Small intestine (tissue), 7 donors: ENCODE data around the gene PUSL1. TPM values are rescaled to one million over a fixed set of nuclear protein-coding genes. Genes with fewer than 3 reads are reported as not detected.

Experiments used
- DNase-seq, 2 donors: peaks; one replicate each; pipeline versions ENCODE4 v3.0.0 to v3.0.0-alpha.2; 2013
- FAIRE-seq: peaks from 2 replicates; lab custom pipeline; 2012; peaks lifted over from hg19 to GRCh38; lab: Jason Lieb, UNC
- H3K27ac ChIP-seq, 3 donors: one replicate each; pipeline ENCODE4 v1.5.1; 2013; ENCODE audit warnings: low read length in 2 of 3, mild to moderate bottlenecking in 2 of 3, control low read depth in 1 of 3, inconsistent platforms in 1 of 3, low read depth in 1 of 3, moderate library complexity in 1 of 3
- H3K27me3 ChIP-seq, 3 donors: one replicate each; pipeline ENCODE4 v1.6.1; 2013; ENCODE audit warnings: low read length in 3 of 3, inconsistent platforms in 1 of 3; ENCODE audit not compliant: control insufficient read depth in 3 of 3, insufficient read depth in 3 of 3
- H3K36me3 ChIP-seq, 3 donors: one replicate each; pipeline ENCODE4 v1.6.1; 2013; ENCODE audit warnings: low read length in 3 of 3, inconsistent platforms in 1 of 3, low read depth in 1 of 3, mild to moderate bottlenecking in 1 of 3, moderate library complexity in 1 of 3; ENCODE audit not compliant: control insufficient read depth in 3 of 3, insufficient read depth in 2 of 3
- H3K4me1 ChIP-seq, 3 donors: one replicate each; pipeline ENCODE4 v1.6.1; 2013; ENCODE audit warnings: low read length in 2 of 3, inconsistent platforms in 1 of 3, low read depth in 1 of 3, mild to moderate bottlenecking in 1 of 3, moderate library complexity in 1 of 3; ENCODE audit not compliant: control insufficient read depth in 3 of 3, insufficient read depth in 2 of 3
- H3K4me3 ChIP-seq, 3 donors: one replicate each; pipeline ENCODE4 v1.5.1; 2013; ENCODE audit warnings: low read length in 3 of 3, control low read depth in 1 of 3, inconsistent platforms in 1 of 3, low read depth in 1 of 3, mild to moderate bottlenecking in 1 of 3, moderate library complexity in 1 of 3
- H3K9me3 ChIP-seq, 2 donors: one replicate each; pipeline ENCODE4 v1.6.1; 2013; ENCODE audit warnings: low read depth in 1 of 2, low read length in 1 of 2; ENCODE audit not compliant: control insufficient read depth in 2 of 2, insufficient read depth in 1 of 2
- WGBS, 3 donors: extraction: QIAGEN DNeasy Blood & Tissue Kit; methylation state at CpG; one replicate each; pipeline ENCODE4 v1.1.7; 2013; 5-methylcytosine and 5-hydroxymethylcytosine counted together
- polyA plus RNA-seq, 4 donors: library from polyadenylated mRNA; stranded (reverse) in 3 of 4; unstranded in 1 of 4; fragments of 200-250 nt in 3 of 4; fragments of 120-200 nt in 1 of 4; gene quantifications; one replicate each; pipeline versions ENCODE4 v1.2.1 to v1.2.3, GENCODE V29; 2013
- donor health status: healthy with polysubstance abuse.
- donor health status: control.
- donor health status: control.
- donor health status: Bipolar disorder and iron deficiency.
- donor health status: healthy.

The PUSL1 gene
- polyA plus RNA-seq, 4 donors, result 15.0 to 22.7 (median 18.4) TPM

DNA sequence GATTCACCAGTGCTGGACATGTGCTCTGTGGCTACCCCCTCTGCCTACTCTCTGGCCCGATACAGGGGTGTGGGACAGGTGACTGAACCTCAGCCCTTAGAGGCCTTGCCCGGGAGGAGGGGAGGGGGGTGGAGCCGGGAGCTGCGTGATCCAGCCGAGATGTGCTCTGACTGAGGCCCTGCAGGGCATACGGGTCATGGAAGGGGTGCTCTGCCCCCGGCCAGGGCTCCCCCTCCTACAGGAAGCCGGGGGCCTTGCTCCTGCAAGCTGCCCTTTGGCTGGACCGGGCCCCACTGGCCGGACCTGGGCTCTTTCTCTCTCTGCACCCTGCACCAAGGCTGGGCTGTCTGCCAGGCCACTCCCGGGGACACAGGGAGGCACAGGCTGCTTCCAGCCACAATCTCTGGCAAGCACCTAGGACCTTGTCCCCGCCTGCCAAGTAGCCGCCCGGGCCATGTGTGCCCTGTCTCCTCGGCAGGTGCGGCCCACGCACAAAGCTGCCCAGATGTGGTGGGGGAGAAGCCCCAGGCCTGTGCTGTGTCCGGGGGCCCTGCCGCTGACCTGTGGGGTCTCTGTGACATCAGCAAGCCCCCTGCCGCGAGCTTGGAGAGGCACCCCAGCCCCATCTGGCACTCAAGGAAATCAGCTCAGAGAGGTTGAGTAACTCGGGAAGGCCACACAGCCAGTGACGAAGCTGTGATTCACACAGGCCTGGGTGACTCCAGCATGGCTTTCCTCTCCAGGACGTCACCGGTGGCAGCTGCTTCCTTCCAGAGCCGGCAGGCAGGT lies 26.7 kb upstream of the PUSL1 start:
- Histone ChIP-seq H3K4me1 (peaks cover 2 to 25% (median 3%) of the 10 kb centered on the region in 3 donors), H3K27me3 (peaks cover 0 to 6% (median 0%) of the 10 kb centered on the region in 3 donors), H3K27ac (peak overlapping the region; percentile 83 to 97 (median 92)), H3K36me3 (no peaks in the 10 kb centered on the region), H3K9me3 (no peaks in the 10 kb centered on the region), H3K4me3 (no peak overlapping the region)
- WGBS, 3 donors, result 12 to 45% (median 19%) methylated on average over 23 to 26 of the region's 26 CpGs
- DNase-seq (peak; percentile 90 to 98), FAIRE-seq (no peak)

DNA sequence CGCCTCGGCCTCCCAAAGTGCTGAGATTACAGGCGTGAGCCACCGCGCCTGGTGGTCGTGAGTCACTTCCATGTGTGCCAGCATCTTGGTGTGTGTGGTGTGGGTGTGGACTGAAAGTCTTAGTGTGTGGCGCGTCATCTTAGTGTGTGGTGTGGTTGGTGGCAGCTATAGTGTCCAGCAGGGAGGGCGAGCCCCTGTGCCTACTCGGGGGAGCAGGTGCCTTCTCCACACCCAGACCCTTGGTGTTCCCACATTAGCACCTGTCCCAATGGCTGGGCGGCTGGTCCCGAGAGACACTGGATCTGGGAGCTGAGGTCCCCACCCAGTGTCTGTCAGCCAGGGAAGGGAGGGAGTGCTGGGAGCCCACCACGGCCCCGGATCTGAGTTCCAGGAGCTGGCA lies 25.4 kb upstream of the PUSL1 start:
- WGBS, 3 donors, result 51 to 81% (median 70%) methylated on average over 14 of the region's 14 CpGs
- peaks cover 0 to 15% (median 4%) of the 10 kb centered on the region in 3 donors for H3K27me3 ChIP-seq
- no peaks in the 10 kb centered on the region for H3K36me3 ChIP-seq
- no peak overlapping the region for H3K4me3 ChIP-seq
- peaks cover 2 to 25% (median 3%) of the 10 kb centered on the region in 3 donors for H3K4me1 ChIP-seq
- H3K9me3 ChIP-seq, result no peaks in the 10 kb centered on the region
- H3K27ac ChIP-seq, result no peak overlapping the region
- DNase-seq (no peak), FAIRE-seq (no peak)

DNA sequence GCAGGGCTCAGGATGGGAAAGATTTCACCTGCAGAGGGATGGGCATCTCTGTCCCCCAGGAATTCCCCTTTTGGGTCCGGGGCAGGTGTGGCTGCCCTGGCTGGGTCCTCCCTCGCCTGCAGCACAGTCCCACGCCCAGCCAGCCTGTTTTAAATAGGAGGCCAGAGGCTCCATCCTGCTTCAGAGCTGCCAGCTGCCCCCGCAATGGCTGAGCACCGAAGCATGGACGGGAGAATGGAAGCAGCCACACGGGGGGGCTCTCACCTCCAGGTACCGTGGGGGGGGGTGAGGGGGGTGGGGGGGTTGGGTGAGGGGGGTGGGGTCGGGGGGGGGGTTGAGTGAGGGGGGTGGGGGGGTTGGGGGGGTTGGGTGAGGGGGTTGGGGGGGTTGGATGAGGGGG lies 24.6 kb upstream of the PUSL1 start:
- peaks cover 2 to 25% (median 3%) of the 10 kb centered on the region in 3 donors for H3K4me1 ChIP-seq
- DNase-seq (no peak), FAIRE-seq (no peak)
- H3K27ac ChIP-seq, result no peak overlapping the region
- H3K9me3 ChIP-seq, result no peaks in the 10 kb centered on the region
- H3K36me3 ChIP-seq, result no peaks in the 10 kb centered on the region
- no peak overlapping the region for H3K4me3 ChIP-seq
- WGBS, 3 donors, result 3 to 14% (median 13%) methylated on average over 5 to 8 of the region's 9 CpGs
- peaks cover 0 to 15% (median 4%) of the 10 kb centered on the region in 3 donors for H3K27me3 ChIP-seq

DNA sequence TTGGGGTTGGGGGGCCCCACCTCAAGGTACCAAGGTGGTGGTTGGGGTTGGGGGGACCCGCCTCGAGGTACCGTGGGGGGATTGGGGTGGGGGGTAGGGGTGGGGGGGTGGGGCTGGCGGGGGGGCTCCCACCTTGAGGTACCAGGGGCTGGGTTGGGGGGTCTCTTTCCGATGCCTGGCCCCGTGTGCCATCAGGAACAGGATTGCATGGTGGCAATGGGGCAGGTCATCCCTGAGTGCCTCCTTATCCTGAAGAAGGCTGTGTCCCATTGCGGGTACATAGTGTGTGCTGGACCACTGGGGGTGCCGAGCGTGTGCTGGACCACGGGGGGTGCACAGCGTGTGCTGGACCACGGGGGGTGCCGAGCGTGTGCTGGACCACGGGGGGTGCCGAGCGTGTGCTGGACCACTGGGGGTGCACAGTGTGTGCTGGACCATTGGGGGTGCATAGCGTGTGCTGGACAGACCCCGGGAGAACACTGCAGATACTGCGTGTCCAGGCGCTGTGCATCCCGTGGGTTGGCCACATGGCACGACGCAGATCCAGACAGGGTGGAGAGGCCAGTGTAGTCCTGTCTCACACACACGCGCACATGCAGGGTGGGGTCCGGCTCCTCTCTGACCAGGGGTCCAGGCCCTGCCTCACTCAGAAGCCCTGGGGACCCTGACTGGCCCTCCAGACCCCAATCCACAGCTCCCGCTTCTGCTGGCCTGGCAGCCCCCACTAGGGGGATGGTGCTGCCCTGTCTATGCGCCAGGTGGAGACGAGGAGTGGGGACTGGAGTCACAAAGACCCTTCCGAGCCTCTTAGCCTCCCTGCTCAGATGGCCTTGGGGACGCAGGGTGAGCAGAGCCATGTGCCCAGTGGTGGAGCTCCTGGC lies 23.9 kb upstream of the PUSL1 start:
- no peak for FAIRE-seq
- H3K4me1 ChIP-seq, result peaks cover 2 to 25% (median 3%) of the 10 kb centered on the region in 3 donors
- whole genome bisulfite sequencing, 3 donors, result 82 to 89% (median 86%) methylated on average over 28 to 32 of the region's 32 CpGs
- no peak for DNase-seq
- H3K27ac ChIP-seq, result no peak overlapping the region
- H3K27me3 ChIP-seq, result peaks cover 0 to 15% (median 4%) of the 10 kb centered on the region in 3 donors
- H3K4me3 ChIP-seq, result no peak overlapping the region
- no peaks in the 10 kb centered on the region for H3K36me3 ChIP-seq
- H3K9me3 ChIP-seq, result no peaks in the 10 kb centered on the region

DNA sequence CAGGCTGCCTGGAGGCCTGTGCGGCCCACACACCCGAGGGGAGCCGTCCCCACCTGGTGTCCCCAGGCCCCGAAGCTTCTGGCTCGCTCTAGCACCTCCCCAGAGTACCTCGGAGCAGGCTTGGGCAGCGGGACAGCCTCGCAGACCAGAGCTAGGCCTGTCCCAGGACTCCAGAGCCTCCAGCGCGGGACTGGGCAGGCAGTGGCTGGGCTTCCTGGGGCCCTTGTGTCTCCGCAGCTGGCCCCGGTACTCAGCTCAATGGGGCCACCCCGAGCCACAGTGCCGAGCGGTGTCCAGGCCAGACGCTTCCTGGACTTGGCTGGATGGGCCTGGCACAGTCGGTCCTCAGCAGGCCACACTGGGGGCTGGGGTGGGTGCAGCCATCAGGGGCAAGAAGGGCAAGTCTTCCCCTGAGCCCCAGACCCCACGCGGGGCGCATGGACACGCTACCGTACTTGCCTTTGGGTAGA lies 23.3 kb upstream of the PUSL1 start:
- DNase-seq (no peak), FAIRE-seq (no peak)
- 92 to 94% (median 92%) methylated on average over 22 of the region's 22 CpGs for WGBS, 3 donors
- Histone ChIP-seq H3K27me3 (peaks cover 0 to 15% (median 4%) of the 10 kb centered on the region in 3 donors), H3K27ac (no peak overlapping the region), H3K9me3 (no peaks in the 10 kb centered on the region), H3K4me3 (no peak overlapping the region), H3K36me3 (no peaks in the 10 kb centered on the region), H3K4me1 (peaks cover 2 to 26% (median 3%) of the 10 kb centered on the region in 3 donors)

DNA sequence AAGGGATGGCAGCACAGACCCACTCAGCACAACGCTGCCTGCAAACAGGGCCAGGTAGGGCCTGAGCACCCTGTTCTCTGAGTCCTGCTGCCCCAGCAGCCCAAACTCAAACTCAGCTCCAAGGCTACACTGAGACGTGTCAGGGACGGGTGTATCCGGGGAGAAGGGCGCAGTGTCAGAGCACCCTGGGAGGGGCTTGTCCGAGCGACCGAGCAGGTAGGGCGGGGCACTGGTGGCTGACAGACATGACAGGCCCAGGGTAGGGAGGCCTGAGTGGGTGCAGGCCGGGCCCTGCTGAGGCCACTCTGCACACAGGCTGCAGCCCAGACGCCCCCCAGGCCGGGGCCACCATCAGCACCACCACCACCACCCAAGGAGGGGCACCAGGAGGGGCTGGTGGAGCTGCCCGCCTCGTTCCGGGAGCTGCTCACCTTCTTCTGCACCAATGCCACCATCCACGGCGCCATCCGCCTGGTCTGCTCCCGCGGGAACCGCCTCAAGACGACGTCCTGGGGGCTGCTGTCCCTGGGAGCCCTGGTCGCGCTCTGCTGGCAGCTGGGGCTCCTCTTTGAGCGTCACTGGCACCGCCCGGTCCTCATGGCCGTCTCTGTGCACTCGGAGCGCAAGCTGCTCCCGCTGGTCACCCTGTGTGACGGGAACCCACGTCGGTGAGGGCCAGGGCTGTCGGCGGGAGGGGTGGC lies 22.6 kb upstream of the PUSL1 start:
- Histone ChIP-seq H3K27me3 (peaks cover 0 to 15% (median 4%) of the 10 kb centered on the region in 3 donors), H3K9me3 (no peaks in the 10 kb centered on the region), H3K27ac (no peak overlapping the region), H3K4me1 (peaks cover 2 to 28% (median 3%) of the 10 kb centered on the region in 3 donors), H3K4me3 (no peak overlapping the region), H3K36me3 (no peaks in the 10 kb centered on the region)
- 23 to 64% (median 29%) methylated on average over 29 to 37 of the region's 37 CpGs for WGBS, 3 donors
- FAIRE-seq, result no peak
- DNase-seq, result peak in 1 of 2 donors; percentile 53

DNA sequence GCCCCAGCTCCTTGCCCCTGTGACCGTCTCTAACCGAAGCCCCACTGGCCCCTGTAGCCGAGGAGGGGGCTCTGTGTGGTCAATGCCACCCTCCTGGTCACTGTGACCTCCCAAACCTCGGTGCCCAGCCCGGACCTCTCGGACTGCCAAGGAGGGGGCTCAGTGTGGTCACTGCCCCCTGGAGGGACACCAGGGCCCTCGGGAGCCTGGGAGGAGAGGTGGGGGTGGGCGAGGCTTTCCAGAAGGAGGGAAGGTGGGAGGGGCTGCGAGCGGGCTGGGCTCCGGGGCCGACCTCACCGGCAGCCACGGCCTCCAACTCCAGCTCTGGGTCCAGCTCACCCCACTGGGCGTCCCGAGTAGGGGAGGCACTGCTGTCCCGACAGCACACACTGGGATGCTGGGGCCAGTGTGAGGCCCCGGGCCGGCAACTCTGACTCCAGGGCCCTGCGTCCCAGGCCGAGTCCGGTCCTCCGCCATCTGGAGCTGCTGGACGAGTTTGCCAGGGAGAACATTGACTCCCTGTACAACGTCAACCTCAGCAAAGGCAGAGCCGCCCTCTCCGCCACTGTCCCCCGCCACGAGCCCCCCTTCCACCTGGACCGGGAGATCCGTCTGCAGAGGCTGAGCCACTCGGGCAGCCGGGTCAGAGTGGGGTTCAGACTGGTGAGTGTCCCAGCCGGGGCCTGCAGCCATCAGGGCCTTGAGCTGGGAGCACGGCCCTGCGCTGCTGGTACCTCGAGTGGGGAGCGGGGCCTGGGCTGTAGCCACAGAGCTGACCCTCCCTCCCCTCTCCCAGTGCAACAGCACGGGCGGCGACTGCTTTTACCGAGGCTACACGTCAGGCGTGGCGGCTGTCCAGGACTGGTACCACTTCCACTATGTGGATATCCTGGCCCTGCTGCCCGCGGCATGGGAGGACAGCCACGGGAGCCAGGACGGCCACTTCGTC lies 21.8 kb upstream of the PUSL1 start:
- no peak for DNase-seq

More for the DNA sequence above, 21.8 kb upstream of the PUSL1 start:
- Histone ChIP-seq H3K27ac (no peak overlapping the region), H3K9me3 (no peaks in the 10 kb centered on the region), H3K36me3 (no peaks in the 10 kb centered on the region), H3K4me3 (no peak overlapping the region), H3K4me1 (peaks cover 0 to 27% (median 3%) of the 10 kb centered on the region in 3 donors), H3K27me3 (peaks cover 0 to 15% (median 4%) of the 10 kb centered on the region in 3 donors)
- 53 to 66% (median 55%) methylated on average over 42 to 50 of the region's 50 CpGs for WGBS, 3 donors
- no peak for FAIRE-seq
